Ramos (cell line): ENCODE results near the gene NIPAL1.
"Not testable (repeated sequence)": the region's sequence is repeated elsewhere in the genome, so short reads cannot be mapped to it uniquely, and the experiment has no call there.

Experiments used
- in situ Hi-C: fragments of 300-500 bp; cut with MboI; formaldehyde crosslinking; loops from one replicate; pipeline ENCODE4 v1.14.3; 2022; ENCODE audit warnings: low sequenced_read_pairs; ENCODE audit not compliant: unreplicated experiment

Gene NIPAL1

DNA sequence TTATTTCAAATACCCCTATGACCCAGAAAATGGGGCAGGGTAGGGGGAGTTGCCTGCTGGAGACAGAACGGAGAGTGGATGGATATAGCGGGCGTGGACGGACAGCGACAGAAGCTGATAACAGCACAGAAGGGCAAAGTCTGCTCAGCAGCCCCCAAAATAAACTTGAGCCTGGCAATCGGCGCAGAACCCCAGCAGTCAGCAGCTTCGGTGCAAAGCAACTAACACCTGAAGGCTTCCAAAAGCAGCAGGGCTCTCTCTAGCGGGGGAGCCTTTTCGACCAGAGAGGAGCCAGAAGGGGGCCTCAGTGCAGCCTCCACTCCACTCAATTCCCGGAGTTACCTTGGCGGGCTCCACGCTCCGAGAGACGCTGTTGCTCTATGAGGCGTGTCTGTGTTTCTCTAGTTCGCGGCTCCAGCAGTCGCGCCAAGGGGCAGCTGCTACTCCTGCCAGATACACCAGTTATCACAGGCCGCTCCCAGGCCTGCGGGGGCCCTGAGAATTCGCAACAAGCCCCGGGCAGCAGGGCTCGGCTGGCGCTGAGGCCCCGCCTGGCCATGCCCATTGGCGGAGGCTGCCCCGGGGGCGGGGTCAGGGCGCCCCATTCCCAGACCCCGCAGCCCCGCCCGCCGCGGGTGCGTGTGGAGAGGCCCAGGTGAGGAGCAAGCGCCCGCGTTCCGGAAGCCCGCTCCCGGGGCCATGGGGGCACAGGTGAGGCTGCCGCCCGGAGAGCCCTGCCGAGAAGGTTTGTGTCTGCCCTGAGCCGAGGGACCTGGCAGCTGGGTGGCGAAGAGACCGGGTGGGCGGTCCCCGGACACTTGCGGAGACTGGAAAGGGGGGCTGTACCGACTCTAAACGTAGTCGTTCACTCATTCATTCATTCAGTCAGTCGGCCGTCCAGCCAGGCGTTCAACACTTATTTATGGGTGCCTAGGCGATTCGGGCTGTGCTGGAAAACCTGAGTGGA lies at the start of gene NIPAL1, which contains the start of gene CNGA1:
NIPAL1 (plus strand) TSS at position 632 of the 967 bp plus-strand sequence; CDS start at position 700, 68 bp downstream.
CNGA1 (minus strand) TSS at position 541 of the 967 bp plus-strand sequence. CDS start 63,992 bp downstream, outside the sequence.
- in situ Hi-C loops = no loop called here

GRCh38 chr4:47968847-47969246 lies 47.7 kb upstream of the NIPAL1 start:
- in situ Hi-C loops = no loop called here

DNA sequence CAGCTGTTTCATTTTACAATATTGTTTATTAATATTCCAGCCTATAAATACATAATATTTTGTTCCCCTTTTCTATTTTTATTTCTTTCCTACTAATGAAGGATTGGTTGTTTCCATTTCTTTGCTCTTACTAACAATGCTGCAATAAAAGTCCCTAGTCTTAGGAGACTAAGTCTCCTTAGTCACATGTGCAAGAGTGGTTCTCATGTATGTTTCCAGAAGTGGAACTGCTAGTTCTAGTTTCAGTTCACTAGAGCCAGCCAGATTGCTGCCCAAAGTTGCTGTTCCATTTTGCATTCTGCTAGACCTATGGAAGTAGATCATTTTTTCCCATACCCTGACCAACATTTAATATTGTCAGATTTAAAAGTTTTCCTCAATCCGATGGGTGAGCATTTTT lies 44.4 kb upstream of the NIPAL1 start:
- in situ Hi-C loops = no loop called here

- in situ Hi-C loops = no loop called here
Observed at GRCh38 chr4:47972721-47973120, 43.9 kb upstream of the NIPAL1 start.

DNA sequence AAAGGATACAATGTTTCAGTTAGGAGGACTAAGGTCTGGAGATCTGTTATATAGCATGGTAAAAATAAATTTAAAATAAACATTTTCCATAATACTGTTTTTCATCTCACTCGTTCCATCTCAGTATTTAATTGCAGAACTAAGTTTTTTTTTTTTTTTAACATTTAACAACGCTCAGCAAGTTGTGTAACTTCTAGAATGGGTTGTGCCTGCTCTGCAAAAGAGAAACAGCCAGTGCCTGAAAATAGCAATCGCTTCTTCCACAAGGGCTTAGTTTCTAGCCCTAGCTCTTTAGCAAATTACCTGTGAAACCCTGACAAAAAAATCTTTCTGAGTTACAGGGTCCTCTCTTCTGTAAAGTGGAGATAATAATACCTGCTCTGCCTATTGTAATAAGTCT lies 42.0 kb upstream of the NIPAL1 start:
- in situ Hi-C loops = no loop called here

GRCh38 chr4:47990145-47990544 lies 26.4 kb upstream of the NIPAL1 start:
- in situ Hi-C loops = no loop called here

- in situ Hi-C loops = not testable (repeated sequence)
Observed at GRCh38 chr4:47992475-47992874, 24.1 kb upstream of the NIPAL1 start.

DNA sequence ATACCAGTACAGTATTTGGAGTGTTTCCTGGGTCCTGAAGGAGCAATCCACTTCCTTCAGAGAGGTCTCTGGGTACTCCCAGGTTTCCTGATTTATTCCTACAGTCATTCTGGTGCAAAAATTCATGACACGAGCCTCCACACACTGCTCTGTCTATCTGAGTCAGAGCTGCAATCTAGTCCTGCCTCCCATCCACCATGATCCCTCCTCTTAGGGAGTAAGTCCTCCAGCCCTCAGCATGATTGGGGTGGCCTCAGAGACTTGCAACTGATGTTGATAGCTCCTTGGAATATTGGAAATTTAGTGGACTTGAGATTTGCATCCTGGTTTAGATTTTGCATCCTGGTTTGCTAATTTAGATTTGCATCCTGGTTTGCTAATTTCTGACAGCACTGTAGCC lies 20.6 kb upstream of the NIPAL1 start:
- in situ Hi-C loops = no loop called here

DNA sequence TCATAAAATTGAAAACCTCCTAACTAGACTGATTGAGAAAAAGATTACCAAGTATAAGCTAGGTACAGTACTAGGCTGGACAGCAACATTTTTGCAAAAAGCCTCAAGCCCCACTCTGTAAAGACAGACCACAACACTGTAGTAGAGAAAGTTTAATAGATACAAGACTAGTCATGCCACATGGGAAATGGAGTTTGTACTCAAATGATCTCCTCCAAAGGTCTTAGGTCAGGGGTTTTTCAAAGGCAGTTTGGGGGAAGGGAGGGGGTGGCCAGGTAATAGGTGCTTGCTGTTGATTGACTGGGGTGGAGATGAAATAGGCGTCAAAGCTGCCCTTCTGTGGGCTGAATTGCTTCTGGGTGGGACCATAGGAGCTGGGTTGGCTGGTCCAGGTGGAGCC lies 14.3 kb upstream of the NIPAL1 start:
- in situ Hi-C loops = no loop called here

GRCh38 chr4:48003568-48003967 lies 13.0 kb upstream of the NIPAL1 start:
- in situ Hi-C loops = not testable (repeated sequence)

- in situ Hi-C loops = no loop called here
Observed at GRCh38 chr4:48005781-48006180, 10.8 kb upstream of the NIPAL1 start.

- in situ Hi-C loops = no loop called here
Observed at GRCh38 chr4:48008021-48008596, 8.5 kb upstream of the NIPAL1 start.

- in situ Hi-C loops = not testable (repeated sequence)
Observed at GRCh38 chr4:48010906-48011305, 5.7 kb upstream of the NIPAL1 start.

GRCh38 chr4:48011722-48012121 lies 4.8 kb upstream of the NIPAL1 start:
- in situ Hi-C loops = no loop called here

DNA sequence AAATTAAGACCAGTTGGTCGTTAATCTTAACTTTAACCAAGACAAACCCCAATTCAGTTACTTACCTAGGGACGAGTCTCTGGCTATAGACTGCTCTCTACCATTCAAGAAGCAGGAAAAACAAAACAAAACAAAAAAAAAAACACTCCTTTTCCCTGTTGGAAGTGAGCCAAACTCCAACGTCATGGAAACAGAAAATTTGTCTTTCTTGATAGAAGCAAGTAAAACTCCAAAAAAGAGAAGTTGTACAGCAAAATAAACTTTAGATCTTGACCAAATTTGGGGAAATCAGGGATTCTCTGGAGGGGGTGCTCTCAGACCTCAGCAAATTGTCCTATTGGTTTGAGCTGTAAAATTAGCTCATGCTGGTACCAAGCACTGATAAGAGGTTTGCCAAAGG lies 3.7 kb upstream of the NIPAL1 start:
- in situ Hi-C loops = no loop called here

- in situ Hi-C loops = no loop called here
Observed at GRCh38 chr4:48015216-48015615, 1.4 kb upstream of the NIPAL1 start.

DNA sequence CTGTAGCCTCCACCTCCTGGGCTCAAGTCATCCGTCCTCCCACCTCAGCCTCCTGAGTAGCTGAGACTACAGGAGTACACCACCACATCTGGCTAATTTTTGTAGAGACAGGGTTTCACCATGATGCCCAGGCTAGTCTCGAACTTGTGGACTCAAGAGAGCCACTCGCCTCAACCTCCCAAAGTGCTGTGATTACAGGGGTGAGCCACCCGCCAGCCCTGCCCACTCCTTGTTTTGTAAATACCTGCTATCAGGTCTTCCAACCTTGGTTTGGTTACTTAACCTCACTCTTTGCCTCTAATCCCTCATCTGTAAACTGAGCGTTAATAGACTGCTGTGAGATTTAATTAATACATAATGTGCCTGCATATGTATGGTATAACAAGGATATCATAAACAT lies 894 bp upstream of the NIPAL1 start:
- in situ Hi-C loops = no loop called here

- in situ Hi-C loops = no loop called here
Observed at GRCh38 chr4:48017108-48017571, 568 bp downstream of the NIPAL1 start.

- in situ Hi-C loops = no loop called here
Observed at GRCh38 chr4:48018112-48018511, 1.5 kb downstream of the NIPAL1 start.

DNA sequence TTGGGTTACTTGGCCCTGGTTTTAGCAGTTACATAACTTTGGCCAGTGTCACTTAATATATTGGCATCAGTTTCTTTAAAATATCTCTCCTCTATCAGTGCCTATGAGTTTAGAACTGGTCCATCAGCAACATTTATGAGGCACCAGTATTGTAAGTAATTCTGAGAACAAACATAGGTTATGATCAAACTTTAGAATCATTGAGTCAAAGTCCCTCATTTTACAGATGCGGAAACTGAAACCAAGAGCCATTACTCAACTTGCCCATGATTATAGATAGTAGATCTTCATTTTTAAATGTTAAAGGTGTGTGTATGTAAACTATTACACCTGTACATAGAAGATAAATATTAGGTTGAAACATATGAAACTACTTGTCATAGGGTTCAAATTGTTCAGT lies 4.5 kb downstream of the NIPAL1 start:
- in situ Hi-C loops = no loop called here

DNA sequence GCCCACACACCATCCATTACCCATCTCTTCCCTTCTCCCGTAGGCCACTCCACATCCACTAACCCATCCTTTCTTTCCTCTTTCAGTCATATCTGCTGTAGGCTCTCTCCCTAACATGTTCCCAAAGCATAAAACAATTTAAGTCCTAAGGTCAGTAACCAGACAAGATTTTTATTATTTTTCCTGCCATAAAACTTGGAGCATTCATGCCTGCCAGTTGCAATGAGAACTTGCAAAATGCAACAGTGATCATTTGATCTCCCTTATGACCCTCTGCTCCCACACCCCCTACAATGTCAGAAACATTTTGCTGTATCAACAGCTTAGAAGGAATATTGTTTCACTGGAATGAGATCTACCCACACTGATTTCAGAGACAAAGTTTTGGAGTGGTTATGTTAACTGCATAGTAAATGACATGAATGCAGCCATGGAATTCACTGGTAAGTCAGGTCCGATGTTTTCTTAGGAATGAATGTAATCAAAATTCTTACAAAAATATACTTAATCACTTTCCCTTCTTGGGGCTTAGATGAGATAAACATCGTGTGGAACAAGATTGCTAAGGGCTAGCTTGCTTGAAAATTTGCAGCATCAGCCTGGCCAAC lies 5.7 kb downstream of the NIPAL1 start:
- in situ Hi-C loops = no loop called here
